HCT116 (cell line): Measurements from ENCODE around the gene ASPHD2. TPM values are rescaled to one million over a fixed set of nuclear protein-coding genes. Genes with fewer than 3 reads are reported as not detected.

ENCODE experiments used
- ATAC-seq: fragments of 200-7000 bp; cut with Tn5 transposase; 2 replicates; pipeline ENCODE4 v1.9.1; 2020; ENCODE audit warnings: mild to moderate bottlenecking, moderate library complexity
- BruUV-seq: library from RNA; stranded (reverse); fragments of 400-500 nt; replicated peaks from 2 replicates; lab custom pipeline; 2021; lab: Mats Ljungman, UMichigan
- CTCF ChIA-PET: fragments of 300-600 bp; sonication (Branson Sonifier 250); formaldehyde crosslinking; loops from one replicate; lab custom pipeline; 2021; ENCODE audit warnings: antibody characterized with exemption; lab: Charles Lee
- POLR2A ChIA-PET: fragments of 300-600, 350-600 bp; sonication (Branson Sonifier 250); formaldehyde crosslinking; loops from one replicate; lab custom pipeline; 2021; ENCODE audit warnings: antibody characterized with exemption; lab: Charles Lee
- RAD21 ChIA-PET, 2 experiments: fragments of 300-600 bp; sonication (Branson Sonifier 250); formaldehyde crosslinking; loops; one replicate each; lab custom pipeline; 2023; ENCODE audit warnings: low total read pairs in 2 of 2; ENCODE audit not compliant: uncharacterized antibody in 2 of 2, unreplicated experiment in 2 of 2, low non-redundant PET in 1 of 2; lab: Charles Lee
- DNase-seq: peaks from one replicate; pipeline ENCODE4 v3.0.0-alpha.2; 2010; ENCODE audit warnings: low read depth, low spot score
- H2AFZ ChIP-seq: fragments of 200-600 bp; shearing (Covaris generic), sonication (generic); 2 replicates; pipeline ENCODE4 v1.6.1; 2017; ENCODE audit warnings: low read depth, mixed run types, mixed read lengths, antibody characterized with exemption, low read length; ENCODE audit not compliant: poor library complexity, severe bottlenecking
- H3K27ac ChIP-seq: 2 replicates; pipeline ENCODE4 v1.5.1; 2012; ENCODE audit warnings: low read depth, low read length
- H3K27me3 ChIP-seq: fragments of 200-600 bp; sonication (generic); 2 replicates; pipeline ENCODE4 v1.6.1; 2016; ENCODE audit warnings: mixed run types, low read length, mixed read lengths; ENCODE audit not compliant: insufficient read depth
- H3K36me3 ChIP-seq, 2 experiments: fragments of 200-500 bp in 1 of 2; fragments of 200-600 bp in 1 of 2; sonication (Bioruptor generic) in 1 of 2; sonication (generic) in 1 of 2; 2 replicates each; pipeline versions ENCODE4 v1.5.1 to v1.6.1; 2014 to 2016; ENCODE audit warnings: low read length in 2 of 2, inconsistent platforms in 1 of 2, mixed read lengths in 1 of 2, mixed run types in 1 of 2; ENCODE audit not compliant: insufficient read depth in 2 of 2, control insufficient read depth in 1 of 2
- H3K4me1 ChIP-seq, 2 experiments: fragments of 200-600 bp in 1 of 2; sonication (generic) in 1 of 2; 2 replicates each; pipeline versions ENCODE4 v1.5.1 to v1.6.1; 2012 to 2017; ENCODE audit warnings: low read length in 2 of 2, inconsistent platforms in 1 of 2, mild to moderate bottlenecking in 1 of 2, mixed read lengths in 1 of 2, mixed run types in 1 of 2, moderate library complexity in 1 of 2; ENCODE audit not compliant: insufficient read depth in 2 of 2, control insufficient read depth in 1 of 2
- H3K4me2 ChIP-seq: fragments of 200-600 bp; sonication (generic); 2 replicates; pipeline ENCODE4 v1.6.1; 2017; ENCODE audit warnings: mixed run types, low read length, mixed read lengths
- H3K4me3 ChIP-seq, 2 experiments: fragments of 200-600 bp in 1 of 2; sonication (generic) in 1 of 2; replicated peaks in 1 of 2; 2 replicates each; pipeline ENCODE4 v1.5.1; 2011 to 2016; ENCODE audit warnings: low read length in 2 of 2, control low read depth in 1 of 2, low read depth in 1 of 2, mild to moderate bottlenecking in 1 of 2, mixed read lengths in 1 of 2, mixed run types in 1 of 2
- H3K79me2 ChIP-seq: fragments of 200-600 bp; sonication (generic); 2 replicates; pipeline ENCODE4 v1.6.1; 2017; ENCODE audit warnings: mild to moderate bottlenecking, mixed run types, low read length, moderate library complexity, mixed read lengths; ENCODE audit not compliant: insufficient read depth
- H3K9ac ChIP-seq: fragments of 200-600 bp; sonication (generic); 2 replicates; pipeline ENCODE4 v1.6.1; 2016; ENCODE audit warnings: low read length, mixed read lengths
- H3K9me2 ChIP-seq: fragments of 200-600 bp; sonication (generic), shearing (Covaris generic); 2 replicates; pipeline ENCODE4 v1.6.1; 2017; ENCODE audit warnings: mixed run types, mild to moderate bottlenecking, moderate library complexity; ENCODE audit not compliant: insufficient read depth
- H3K9me3 ChIP-seq, 2 experiments: fragments of 200-500 bp in 1 of 2; fragments of 200-600 bp in 1 of 2; sonication (Bioruptor generic) in 1 of 2; sonication (generic) in 1 of 2; 2 replicates each; pipeline ENCODE4 v1.6.1; 2014 to 2017; ENCODE audit warnings: low read length in 2 of 2, mixed read lengths in 2 of 2, inconsistent platforms in 1 of 2, low read depth in 1 of 2, mild to moderate bottlenecking in 1 of 2, mixed run types in 1 of 2, moderate library complexity in 1 of 2; ENCODE audit not compliant: control insufficient read depth in 1 of 2, insufficient read depth in 1 of 2
- H4K20me1 ChIP-seq: fragments of 200-600 bp; sonication (generic), shearing (Covaris generic); 2 replicates; pipeline ENCODE4 v1.6.1; 2017; ENCODE audit warnings: mixed run types, mild to moderate bottlenecking, moderate library complexity; ENCODE audit not compliant: insufficient read depth
- CBX3 ChIP-seq: IDR thresholded peaks from 2 replicates; pipeline ENCODE4 v1.6.1; 2012; ENCODE audit warnings: low read depth
- CEBPB ChIP-seq: IDR thresholded peaks from 2 replicates; pipeline ENCODE4 v1.6.1; 2012; ENCODE audit warnings: low read depth
- EGR1 ChIP-seq: IDR thresholded peaks from 2 replicates; pipeline ENCODE4 v1.6.1; 2012; ENCODE audit warnings: low read depth
- FOSL1 ChIP-seq: IDR thresholded peaks from 2 replicates; pipeline ENCODE4 v1.6.1; 2012; ENCODE audit warnings: low read depth
- POLR2A ChIP-seq: IDR thresholded peaks from 2 replicates; pipeline ENCODE4 v1.7.0; 2011; ENCODE audit warnings: borderline replicate concordance; ENCODE audit not compliant: insufficient read depth, insufficient read length; ENCODE audit errors: extremely low read depth
- POLR2AphosphoS5 ChIP-seq: IDR thresholded peaks from 2 replicates; pipeline ENCODE4 v1.6.1; 2011; ENCODE audit warnings: mild to moderate bottlenecking, low read depth, low read length, moderate library complexity
- REST ChIP-seq: IDR thresholded peaks from 2 replicates; pipeline ENCODE4 v1.6.1; 2012; ENCODE audit warnings: low read depth
- SIN3A ChIP-seq: IDR thresholded peaks from 2 replicates; pipeline ENCODE4 v1.6.1; 2012; ENCODE audit warnings: low read depth
- SRF ChIP-seq: IDR thresholded peaks from 2 replicates; pipeline ENCODE4 v1.6.1; 2012; ENCODE audit warnings: low read depth
- TCF7L2 ChIP-seq: IDR thresholded peaks from 2 replicates; pipeline ENCODE4 v1.7.0; 2011; ENCODE audit warnings: borderline replicate concordance, inconsistent platforms; ENCODE audit not compliant: insufficient read depth, insufficient read length; ENCODE audit errors: extremely low read depth
- ZBTB33 ChIP-seq: IDR thresholded peaks from 2 replicates; pipeline ENCODE4 v1.6.1; 2011; ENCODE audit warnings: mild to moderate bottlenecking, low read length, moderate library complexity; ENCODE audit not compliant: insufficient replicate concordance; ENCODE audit errors: extremely low read depth
- ZFX ChIP-seq: fragments of 450-650 bp; IDR thresholded peaks from 2 replicates; pipeline ENCODE4 v1.6.1; 2017
- ZNF274 ChIP-seq: fragments of 200-500 bp; sonication (Bioruptor generic); IDR thresholded peaks from 2 replicates; pipeline ENCODE4 v1.6.1; 2014; ENCODE audit warnings: mild to moderate bottlenecking, low read depth, low read length, inconsistent platforms
- intact Hi-C: fragments of 100-400 bp; cut with micrococcal nuclease; formaldehyde crosslinking; loops from 2 replicates; pipeline ENCODE4 v1.10.0; 2022
- total RNA-seq: library from RNA; stranded (reverse); gene quantifications from one replicate; pipeline ENCODE4 v1.2.1, GENCODE V29; 2021; ENCODE audit not compliant: unreplicated experiment
- TF ChIP-seq, protein P1 (sequence below): IDR thresholded peaks from 2 replicates; pipeline ENCODE4 v1.6.1; 2012

The ASPHD2 gene
- total RNA-seq, 1 experiment from 2014 or later: 4.1 TPM

GRCh38 chr22:26380072-26380830 lies 48.8 kb upstream of the ASPHD2 start:
- Histone ChIP-seq H3K9me3 (no peaks in the 10 kb centered on the region), H2AFZ (no peak overlapping the region), H3K4me2 (no peak overlapping the region), H3K79me2 (no peaks in the 10 kb centered on the region), H3K9ac (no peak overlapping the region), H3K27ac (no peak overlapping the region), H3K4me3 (no peak overlapping the region), H4K20me1 (no peaks in the 10 kb centered on the region), H3K4me1 (peaks cover 0 to 3% of the 10 kb centered on the region in 2 experiments; a peak in 2 of 4 replicates), H3K36me3 (no peaks in the 10 kb centered on the region), H3K9me2 (no peaks in the 10 kb centered on the region), H3K27me3 (peaks cover 62% of the 10 kb centered on the region)
- ChIA-PET CTCF (interaction anchor here (1.4 kb wide), 1 partner anchor 15 kb away, joined by 3 read pairs; no protein-coding TSS in a partner anchor), POLR2A (no interaction called here), RAD21 (no interaction called here)
- intact Hi-C loops: no loop called here
- ATAC-seq (no peak), DNase-seq (no peak)
- TF ChIP-seq SRF (no peak), POLR2AphosphoS5 (no peak), ZNF274 (no peak), CBX3 (no peak), FOSL1 (no peak), POLR2A (no peak), CEBPB (no peak), REST (no peak), ZFX (no peak), EGR1 (no peak), TCF7L2 (no peak), SIN3A (no peak), ZBTB33 (no peak)
- TF ChIP-seq, protein P1, sequence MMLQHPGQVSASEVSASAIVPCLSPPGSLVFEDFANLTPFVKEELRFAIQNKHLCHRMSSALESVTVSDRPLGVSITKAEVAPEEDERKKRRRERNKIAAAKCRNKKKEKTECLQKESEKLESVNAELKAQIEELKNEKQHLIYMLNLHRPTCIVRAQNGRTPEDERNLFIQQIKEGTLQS: no peak
- no TSS peak for BruUV-seq
